GM18502 (cell line): ENCODE results near the gene NUBP2.

Experiments
- ATAC-seq: cut with Tn5 transposase; IDR thresholded peaks from one replicate; pipeline ENCODE4 v1.9.1; 2021; ENCODE audit warnings: mild to moderate bottlenecking; ENCODE audit not compliant: unreplicated experiment, poor library complexity

Gene NUBP2

GRCh38 chr16:1821861-1822611 lies 39.3 kb downstream of the NUBP2 start:
- ATAC-seq, result no peak

DNA sequence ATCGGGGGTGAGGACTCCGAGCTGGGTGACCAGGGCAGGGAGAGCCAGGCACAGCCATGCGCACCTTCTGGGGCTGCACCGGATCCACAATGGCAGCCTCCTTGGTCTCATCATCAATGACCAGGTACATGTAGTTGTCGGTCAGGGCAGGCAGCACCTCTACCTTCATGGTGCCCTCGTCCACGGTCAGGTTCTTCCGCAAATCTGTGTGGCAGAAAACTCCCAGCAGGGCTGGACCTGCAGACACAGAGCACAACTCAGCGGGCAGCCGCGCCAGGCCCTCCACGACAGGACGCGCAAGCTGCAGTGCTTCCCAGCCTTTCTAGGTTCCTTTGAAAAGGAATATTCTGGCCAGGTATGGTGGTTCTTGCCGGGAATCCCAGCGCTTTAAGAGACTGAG lies 40.0 kb downstream of the NUBP2 start:
- ATAC-seq, result no peak

GRCh38 chr16:1823821-1824220 lies 41.1 kb downstream of the NUBP2 start:
- ATAC-seq, result no peak

DNA sequence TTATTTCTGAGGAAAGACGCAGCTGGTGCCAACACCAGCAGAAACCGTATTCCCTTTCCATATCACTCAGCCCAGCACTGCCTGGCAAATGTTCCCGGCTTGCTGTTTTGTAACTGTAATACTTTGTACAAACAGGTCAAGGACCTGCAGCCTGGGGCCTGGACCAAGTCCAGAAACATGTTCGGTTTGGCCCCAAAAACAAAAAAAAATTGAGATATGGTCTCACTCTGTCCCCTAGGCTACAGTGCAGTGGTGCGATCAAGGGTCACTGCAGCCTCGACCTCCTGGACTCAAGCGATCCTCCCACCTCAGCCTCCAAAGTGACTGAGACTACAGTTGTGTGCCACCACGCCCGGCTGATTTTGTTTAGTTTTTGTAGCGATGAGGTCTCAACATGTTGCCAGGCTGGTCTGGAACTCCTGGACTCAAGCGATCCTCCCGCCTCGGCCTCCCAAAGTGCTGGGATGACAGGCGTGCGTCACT lies 42.7 kb downstream of the NUBP2 start:
- no peak for ATAC-seq

GRCh38 chr16:1825864-1826690 lies 43.3 kb downstream of the NUBP2 start:
- ATAC-seq, result peak; percentile 48

DNA sequence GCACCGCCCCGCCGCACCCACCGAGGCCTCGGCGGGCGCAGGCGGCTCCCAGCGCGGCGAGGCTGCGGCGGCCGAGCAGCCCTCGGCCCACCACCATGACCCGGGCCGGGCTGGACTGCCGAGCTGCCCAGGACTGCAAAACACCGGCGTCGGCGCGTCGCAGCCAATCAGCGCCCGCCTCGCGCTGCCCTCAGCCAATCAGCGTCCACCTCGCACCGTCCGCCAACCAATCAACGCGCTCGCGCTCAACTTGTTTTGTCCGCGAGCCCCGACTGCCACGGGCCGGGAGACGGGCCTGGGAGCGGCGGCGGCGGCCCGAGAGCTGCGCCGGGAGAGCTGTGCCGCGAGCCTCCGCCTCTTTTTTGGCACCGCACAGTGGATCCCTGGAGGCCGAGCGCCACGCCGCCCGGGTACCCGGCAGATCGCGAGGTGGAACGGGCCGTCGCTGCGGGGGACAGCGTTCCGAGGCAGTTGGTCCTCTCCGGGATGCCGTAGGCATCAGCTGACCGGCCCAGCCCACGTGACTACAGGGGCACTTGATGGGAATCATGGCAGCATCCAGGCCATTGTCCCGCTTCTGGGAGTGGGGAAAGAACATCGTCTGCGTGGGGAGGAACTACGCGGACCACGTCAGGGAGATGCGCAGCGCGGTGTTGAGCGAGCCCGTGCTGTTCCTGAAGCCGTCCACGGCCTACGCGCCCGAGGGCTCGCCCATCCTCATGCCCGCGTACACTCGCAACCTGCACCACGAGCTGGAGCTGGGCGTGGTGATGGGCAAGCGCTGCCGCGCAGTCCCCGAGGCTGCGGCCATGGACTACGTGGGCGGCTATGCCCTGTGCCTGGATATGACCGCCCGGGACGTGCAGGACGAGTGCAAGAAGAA lies 44.2 kb downstream of the NUBP2 start, which contains the start of the genes FAHD1 and HAGH:
FAHD1 (plus strand) TSS at position 516 of the 883 bp plus-strand sequence; CDS start at position 549, 33 bp downstream.
HAGH (minus strand) TSS at position 135 of the 883 bp plus-strand sequence; CDS start at position 97, 38 bp downstream.
- ATAC-seq, result peak; percentile 85

- ATAC-seq, result no peak
Measured at GRCh38 chr16:1828645-1829410, 46.1 kb downstream of the NUBP2 start.

DNA sequence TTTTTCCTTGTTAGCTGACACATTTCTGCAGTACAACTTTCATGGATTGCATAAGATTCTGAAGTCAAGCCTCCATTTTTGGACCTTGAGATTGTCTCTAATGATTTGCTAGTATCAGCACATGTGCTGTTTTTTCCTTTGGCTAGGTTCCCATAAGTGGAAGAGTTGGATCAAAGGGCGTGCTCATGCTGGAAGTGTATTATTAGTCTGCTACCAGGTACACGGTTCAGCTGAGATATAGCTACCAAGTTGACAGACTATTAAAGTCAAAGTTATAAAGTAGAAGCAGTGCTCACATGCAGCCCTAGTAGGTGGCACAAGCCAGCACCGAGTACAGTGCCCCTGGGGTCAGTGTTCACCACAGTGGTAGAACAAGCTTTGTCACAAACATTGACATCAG lies 47.5 kb downstream of the NUBP2 start:
- no peak for ATAC-seq

DNA sequence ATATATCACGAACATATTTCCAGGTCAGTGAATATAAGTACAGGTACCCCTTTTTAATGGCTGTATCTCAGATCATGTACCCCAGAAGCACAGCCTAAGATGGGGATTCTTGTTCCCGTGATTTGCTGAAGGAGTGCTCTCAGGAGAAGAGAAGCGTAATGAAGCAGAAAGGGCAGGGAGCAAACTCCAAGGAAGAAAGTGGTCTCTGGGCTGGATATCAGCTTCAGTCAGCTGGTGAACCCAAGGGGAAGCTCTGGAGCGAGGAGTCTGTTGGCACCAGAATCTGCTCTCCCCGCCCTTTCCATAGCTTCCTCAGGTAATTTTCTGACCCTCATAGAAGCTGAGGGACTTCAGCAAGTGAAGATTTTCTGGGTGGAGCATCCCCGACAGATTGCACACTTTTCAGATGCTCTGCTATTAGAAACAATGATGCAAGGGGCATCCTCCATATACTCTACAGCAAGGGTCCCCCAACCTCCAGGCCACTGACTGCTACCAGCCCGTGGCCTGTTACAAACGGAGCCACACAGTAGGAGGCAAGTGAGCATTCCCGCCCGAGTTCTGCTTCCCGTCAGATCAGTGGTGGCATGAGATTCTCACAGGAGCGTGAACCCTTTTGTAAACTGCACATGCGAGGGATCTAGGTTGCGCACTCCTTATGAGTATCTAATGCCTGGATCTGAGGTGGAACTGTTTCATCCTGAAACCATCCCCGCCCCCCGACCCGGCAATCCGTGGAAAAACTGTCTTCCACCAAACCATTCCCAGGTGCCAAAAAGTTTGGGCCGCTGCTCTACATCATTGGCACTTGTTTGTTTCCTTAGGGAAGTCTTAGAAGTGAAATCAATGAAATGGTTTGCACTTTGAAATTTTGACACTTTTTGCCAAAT lies 48.7 kb downstream of the NUBP2 start:
- no peak for ATAC-seq

- ATAC-seq, result no peak
Measured at GRCh38 chr16:1832838-1833454, 50.2 kb downstream of the NUBP2 start.

- ATAC-seq, result no peak
Measured at GRCh38 chr16:1834096-1834495, 51.3 kb downstream of the NUBP2 start.
